ENCODE data around the gene ZNF223. TPM values are rescaled to one million over a fixed set of nuclear protein-coding genes. Genes with fewer than 3 reads are reported as not detected.

The ZNF223 gene
- total RNA-seq, 1 experiment from 2014 or later, result 9.9 TPM

- intact Hi-C loops (cut with micrococcal nuclease; ENCODE audit: unreplicated experiment), result loop anchor here (1.0 to 10.0 kb wide), 7 partner anchors 21 to 96 kb away; partner anchors contain the start of genes ZNF155, ZNF221, ZNF222 and ZNF224
- DNase-seq, result peak; percentile 74 to 78
- Mint-ChIP-seq H3K36me3 (ENCODE audit: insufficient read depth, unreplicated experiment) (peaks cover 30% of the 10 kb centered on the region), H3K27me3 (ENCODE audit: insufficient read depth, unreplicated experiment) (no peaks in the 10 kb centered on the region), H3K9me3 (ENCODE audit: unreplicated experiment) (no peaks in the 10 kb centered on the region), H3K4me1 (ENCODE audit: low read depth, unreplicated experiment) (peaks cover 30% of the 10 kb centered on the region), H3K27ac (ENCODE audit: unreplicated experiment) (peak overlapping the region; percentile 85), H3K4me3 (ENCODE audit: unreplicated experiment) (peak overlapping the region; percentile 74)
- Histone ChIP-seq H3K9me3 (peaks cover 7% of the 10 kb centered on the region; the same call in 1 of the 2 replicates), H3K27me3 (replicated peaks; ENCODE audit: control insufficient read depth, insufficient read depth, low read length) (no peaks in the 10 kb centered on the region), H3K4me1 (peaks cover 7% of the 10 kb centered on the region), H3K4me3 (ENCODE audit: low read depth, low read length) (peak overlapping the region; percentile 69), H3K36me3 (ENCODE audit: control insufficient read depth, insufficient read depth, low read length) (peaks cover 4% of the 10 kb centered on the region; the same call in 1 of the 2 replicates)
- BruUV-seq (replicated peaks), result TSS peak; percentile 66
- CTCF ChIA-PET, result interaction anchor here (0.5 to 1.1 kb wide), 3 partner anchors 44 to 224 kb away, joined by 3 to 4 read pairs (median 3); partner anchors contain the start of gene ZNF283
- TF ChIP-seq CTCF (IDR thresholded peaks at IDR 0.05; ENCODE audit: insufficient read depth in 1 of 2, low read depth in 1 of 2, low read length in 1 of 2, severe bottlenecking in 1 of 2, unreplicated experiment in 1 of 2), result no peak
- POLR2A ChIA-PET, result interaction anchor here (0.5 to 1.1 kb wide), 8 partner anchors 33 to 224 kb away, joined by 3 to 8 read pairs (median 5); partner anchors contain the start of genes ZNF224, ZNF226, ZNF227 and ZNF283
These were observed 841 bp upstream of the ZNF223 start for GRCh38 chr19:44050740-44051649.

GRCh38 chr19:44055870-44056269 lies 4.0 kb downstream of the ZNF223 start:
- Mint-ChIP-seq H3K36me3 (ENCODE audit: insufficient read depth, unreplicated experiment) (peaks cover 46% of the 10 kb centered on the region), H3K4me1 (ENCODE audit: low read depth, unreplicated experiment) (peaks cover 22% of the 10 kb centered on the region), H3K27ac (ENCODE audit: unreplicated experiment) (no peak overlapping the region), H3K27me3 (ENCODE audit: insufficient read depth, unreplicated experiment) (no peaks in the 10 kb centered on the region), H3K9me3 (ENCODE audit: unreplicated experiment) (no peaks in the 10 kb centered on the region), H3K4me3 (ENCODE audit: unreplicated experiment) (no peak overlapping the region)
- ChIA-PET POLR2A (no interaction called here), CTCF (no interaction called here)
- no peak for TF ChIP-seq CTCF (IDR thresholded peaks at IDR 0.05; ENCODE audit: insufficient read depth in 1 of 2, low read depth in 1 of 2, low read length in 1 of 2, severe bottlenecking in 1 of 2, unreplicated experiment in 1 of 2)
- Histone ChIP-seq H3K4me3 (ENCODE audit: low read depth, low read length) (no peak overlapping the region), H3K4me1 (peaks cover 7% of the 10 kb centered on the region), H3K27me3 (replicated peaks; ENCODE audit: control insufficient read depth, insufficient read depth, low read length) (no peaks in the 10 kb centered on the region), H3K36me3 (ENCODE audit: control insufficient read depth, insufficient read depth, low read length) (peaks cover 6% of the 10 kb centered on the region), H3K9me3 (0 out of 2 replicates have a peak, but pooled peaks cover 7% of the 10 kb centered on the region)
- DNase-seq, result no peak
- intact Hi-C loops (cut with micrococcal nuclease; ENCODE audit: unreplicated experiment), result loop anchor here (10.0 kb wide), 1 partner anchor 101 kb away; the partner anchor contains the start of gene ZNF221
- no TSS peak for BruUV-seq (replicated peaks)

- Mint-ChIP-seq H3K9me3 (ENCODE audit: unreplicated experiment) (no peaks in the 10 kb centered on the region), H3K27ac (ENCODE audit: unreplicated experiment) (no peak overlapping the region), H3K36me3 (ENCODE audit: insufficient read depth, unreplicated experiment) (peaks cover 48% of the 10 kb centered on the region), H3K4me3 (ENCODE audit: unreplicated experiment) (no peak overlapping the region), H3K27me3 (ENCODE audit: insufficient read depth, unreplicated experiment) (no peaks in the 10 kb centered on the region), H3K4me1 (ENCODE audit: low read depth, unreplicated experiment) (peaks cover 3% of the 10 kb centered on the region)
- Histone ChIP-seq H3K36me3 (ENCODE audit: control insufficient read depth, insufficient read depth, low read length) (peaks cover 8% of the 10 kb centered on the region), H3K9me3 (0 out of 2 replicates have a peak, but pooled peaks cover 7% of the 10 kb centered on the region), H3K4me3 (ENCODE audit: low read depth, low read length) (no peak overlapping the region), H3K27me3 (replicated peaks; ENCODE audit: control insufficient read depth, insufficient read depth, low read length) (no peaks in the 10 kb centered on the region), H3K4me1 (no peaks in the 10 kb centered on the region)
- TF ChIP-seq CTCF (IDR thresholded peaks at IDR 0.05; ENCODE audit: insufficient read depth in 1 of 2, low read depth in 1 of 2, low read length in 1 of 2, severe bottlenecking in 1 of 2, unreplicated experiment in 1 of 2), result no peak
- BruUV-seq (replicated peaks), result no TSS peak
- CTCF ChIA-PET, result no interaction called here
- no peak for DNase-seq
- intact Hi-C loops (cut with micrococcal nuclease; ENCODE audit: unreplicated experiment), result loop anchor here (10.0 kb wide), 1 partner anchor 104 kb away; the partner anchor contains the start of gene ZNF221
- POLR2A ChIA-PET, result no interaction called here
These were observed 7.4 kb downstream of the ZNF223 start for GRCh38 chr19:44059229-44059628.

All from Caco-2 (cell line).